HFF-Myc (cell line): Measurements from ENCODE around the gene ADAM10.
"Not testable (repeated sequence)": the region's sequence is repeated elsewhere in the genome, so short reads cannot be mapped to it uniquely, and the experiment has no call there.

Experiments
- DNase-seq: peaks from one replicate; pipeline ENCODE4 v3.0.0-alpha.2; 2011; ENCODE audit warnings: low read depth; ENCODE audit errors: extremely low read depth
- H3K4me3 ChIP-seq: replicated peaks from 2 replicates; pipeline ENCODE4 v1.5.1; 2011; ENCODE audit warnings: low read depth, mild to moderate bottlenecking, control low read depth, low read length
- CTCF ChIP-seq: IDR thresholded peaks from 2 replicates; pipeline ENCODE4 v1.5.1; 2012; ENCODE audit warnings: mild to moderate bottlenecking, low read depth, low read length, control low read depth; ENCODE audit errors: missing control alignments

ADAM10 gene

GRCh38 chr15:58628206-58628947, 121.1 kb downstream of the ADAM10 start:
- no peak overlapping the region; the same call in 1 of the 2 replicates for H3K4me3 ChIP-seq
- TF ChIP-seq CTCF: no peak
- no peak for DNase-seq

- TF ChIP-seq CTCF: no peak
- no peak for DNase-seq
- H3K4me3 ChIP-seq: no peak overlapping the region
Observed at GRCh38 chr15:58627701-58628100, 121.8 kb downstream of the ADAM10 start.

GRCh38 chr15:58627046-58627445, 122.5 kb downstream of the ADAM10 start:
- no peak for DNase-seq
- no peak overlapping the region for H3K4me3 ChIP-seq
- no peak for TF ChIP-seq CTCF

- no peak for TF ChIP-seq CTCF
- no peak for DNase-seq
- no peak overlapping the region for H3K4me3 ChIP-seq
Observed at GRCh38 chr15:58626378-58626777, 123.1 kb downstream of the ADAM10 start.

GRCh38 chr15:58622877-58623276, 126.6 kb downstream of the ADAM10 start:
- no peak for TF ChIP-seq CTCF
- no peak overlapping the region for H3K4me3 ChIP-seq
- DNase-seq: no peak

- not testable (repeated sequence) for DNase-seq, H3K4me3 ChIP-seq
Observed at GRCh38 chr15:58620268-58620667, 129.2 kb downstream of the ADAM10 start.

- no peak overlapping the region for H3K4me3 ChIP-seq
- no peak for DNase-seq
- TF ChIP-seq CTCF: no peak
Observed at GRCh38 chr15:58616171-58616570, 133.3 kb downstream of the ADAM10 start.
